Urinary bladder (tissue), 4 donors: ENCODE data around the gene COQ8B. TPM values are rescaled to one million over a fixed set of nuclear protein-coding genes. Genes with fewer than 3 reads are reported as not detected.
"Not testable (repeated sequence)": the region's sequence is repeated elsewhere in the genome, so short reads cannot be mapped to it uniquely, and the experiment has no call there.

ENCODE experiments used
- DNase-seq: peaks from one replicate; pipeline ENCODE4 v3.0.0-alpha.2; 2015; ENCODE audit errors: extremely low spot score
- H3K27ac ChIP-seq: one replicate; pipeline ENCODE4 v1.5.1; 2013; ENCODE audit warnings: low read depth, mild to moderate bottlenecking, moderate library complexity
- H3K36me3 ChIP-seq: one replicate; pipeline ENCODE4 v1.6.1; 2013; ENCODE audit warnings: mild to moderate bottlenecking, moderate library complexity; ENCODE audit not compliant: insufficient read depth
- H3K4me1 ChIP-seq: one replicate; pipeline ENCODE4 v1.6.1; 2013; ENCODE audit warnings: mild to moderate bottlenecking, moderate library complexity; ENCODE audit not compliant: insufficient read depth
- H3K4me3 ChIP-seq: one replicate; pipeline ENCODE4 v1.5.1; 2013; ENCODE audit warnings: low read depth, low read length
- WGBS: extraction: QIAGEN DNeasy Blood & Tissue Kit; methylation state at CpG from one replicate; pipeline ENCODE4 v1.1.7; 2013; 5-methylcytosine and 5-hydroxymethylcytosine counted together
- polyA plus RNA-seq: library from polyadenylated mRNA; stranded (reverse); fragments of 200-250 nt; gene quantifications from one replicate; pipeline ENCODE4 v1.2.3, GENCODE V29; 2013
- small RNA-seq: library from RNA; depleted of rRNA; stranded (forward); fragments of <200 nt; gene quantifications from one replicate; pipeline ENCODE3, GENCODE V24; 2014
- total RNA-seq: library from RNA; depleted of rRNA; stranded (reverse); fragments of >200 nt; gene quantifications from one replicate; pipeline ENCODE4 v1.2.3, GENCODE V29; 2014
- donor health status: healthy with polysubstance abuse.
- donor health status: healthy.

Gene COQ8B
- total and polyA plus RNA-seq, 2 donors, result 24.4 to 51.6 TPM

DNA sequence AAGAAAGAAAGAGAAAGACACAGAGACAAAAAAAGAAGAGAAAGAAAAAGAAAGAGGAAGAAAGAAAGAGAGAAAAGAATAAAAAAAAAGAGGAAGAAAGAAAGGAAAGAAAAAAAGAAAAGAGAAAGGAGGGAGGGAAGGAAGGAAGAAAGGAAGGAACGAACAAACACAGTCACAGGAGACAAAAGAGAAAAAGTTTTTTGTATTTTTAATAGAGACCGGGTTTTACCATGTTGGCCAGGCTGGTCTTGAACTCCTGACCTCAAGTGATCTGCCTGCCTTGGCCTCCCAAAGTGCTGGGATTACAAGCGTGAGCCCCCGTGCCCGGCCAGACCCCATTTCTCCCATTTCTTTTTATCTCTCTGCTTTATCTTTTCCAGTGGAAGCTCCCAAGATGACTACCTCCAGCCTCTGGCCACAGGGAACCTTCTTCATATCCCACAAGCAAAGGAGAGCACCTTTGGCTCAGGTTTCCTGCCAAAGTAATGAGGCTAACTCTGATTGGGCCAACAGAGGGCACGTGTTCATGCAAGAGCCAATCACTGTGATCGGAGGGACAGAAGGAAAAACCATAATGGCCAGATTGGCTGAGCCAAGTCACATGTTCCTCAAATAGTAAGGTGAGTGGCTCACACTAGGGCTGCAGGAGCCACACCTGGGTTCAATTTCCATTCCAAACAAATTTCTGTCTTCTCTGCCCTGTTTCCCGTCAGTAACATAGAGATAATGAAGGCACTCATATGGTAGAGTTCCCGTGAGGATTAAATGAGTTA is 66.6 kb downstream of the COQ8B start:
- not testable (repeated sequence) for H3K4me1 ChIP-seq, H3K36me3 ChIP-seq, H3K4me3 ChIP-seq, DNase-seq
- peak overlapping the region; percentile 56 for H3K27ac ChIP-seq
- 89% methylated on average over 9 of the region's 9 CpGs for WGBS

DNA sequence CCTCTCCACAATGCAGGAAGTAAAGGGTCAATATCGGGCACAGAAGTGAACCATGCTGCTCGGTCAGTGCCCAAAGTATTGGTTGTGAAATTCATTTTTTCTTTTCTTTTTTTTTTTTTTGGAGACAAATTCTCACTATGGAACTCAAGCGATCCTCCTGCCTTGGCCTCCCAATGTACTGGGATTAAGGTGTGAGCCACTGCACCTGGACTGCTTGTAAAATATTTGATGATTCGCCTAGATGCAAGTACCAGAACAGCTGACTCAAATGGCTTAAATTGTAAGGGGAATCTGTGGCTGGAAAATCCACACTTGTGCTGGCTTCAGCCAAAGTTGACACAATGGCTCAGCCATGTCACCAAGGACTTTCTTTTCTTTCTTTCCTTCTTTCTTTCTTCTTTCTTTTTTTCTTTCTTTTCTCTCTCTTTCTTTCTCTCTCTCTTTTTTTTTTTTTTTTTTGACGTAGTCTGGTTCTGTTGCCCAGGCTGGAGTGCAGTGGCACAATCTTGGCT is 69.9 kb downstream of the COQ8B start:
- no peak for DNase-seq
- peak overlapping the region; percentile 46 for H3K27ac ChIP-seq
- no peaks in the 10 kb centered on the region for H3K36me3 ChIP-seq
- no peak overlapping the region for H3K4me3 ChIP-seq
- 54% methylated on average over 5 of the region's 5 CpGs for WGBS
- no peaks in the 10 kb centered on the region for H3K4me1 ChIP-seq

DNA sequence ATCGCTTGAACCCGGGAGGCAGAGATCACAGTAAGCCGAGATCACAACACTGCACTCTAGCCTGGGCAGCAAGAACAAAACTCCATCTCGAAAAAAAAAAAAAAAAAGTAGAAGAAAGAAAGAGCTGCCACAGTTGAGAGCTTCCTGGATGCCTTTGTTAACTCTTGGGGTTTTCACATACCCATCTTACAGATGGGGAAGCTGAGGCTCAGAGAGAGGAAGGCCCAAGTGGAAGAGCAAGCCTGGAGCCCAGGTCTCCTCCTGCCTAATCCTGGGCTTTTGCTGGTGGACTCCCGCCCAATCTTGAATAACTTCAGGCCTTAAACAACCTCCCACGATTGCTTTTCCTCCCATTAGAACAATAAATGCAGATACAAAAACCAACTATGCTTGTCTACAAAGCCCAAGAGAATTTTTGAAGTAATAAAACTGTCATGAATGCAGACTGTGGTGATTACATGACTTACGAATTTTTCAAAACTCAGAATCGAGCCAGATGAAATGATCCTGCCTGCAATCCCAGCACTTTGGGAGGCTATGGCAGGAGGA is 73.9 kb downstream of the COQ8B start:
- 50% methylated on average over 8 of the region's 8 CpGs for WGBS
- no peaks in the 10 kb centered on the region for H3K4me1 ChIP-seq
- no peaks in the 10 kb centered on the region for H3K36me3 ChIP-seq
- H3K4me3 ChIP-seq, result no peak overlapping the region
- no peak overlapping the region for H3K27ac ChIP-seq
- DNase-seq, result no peak

DNA sequence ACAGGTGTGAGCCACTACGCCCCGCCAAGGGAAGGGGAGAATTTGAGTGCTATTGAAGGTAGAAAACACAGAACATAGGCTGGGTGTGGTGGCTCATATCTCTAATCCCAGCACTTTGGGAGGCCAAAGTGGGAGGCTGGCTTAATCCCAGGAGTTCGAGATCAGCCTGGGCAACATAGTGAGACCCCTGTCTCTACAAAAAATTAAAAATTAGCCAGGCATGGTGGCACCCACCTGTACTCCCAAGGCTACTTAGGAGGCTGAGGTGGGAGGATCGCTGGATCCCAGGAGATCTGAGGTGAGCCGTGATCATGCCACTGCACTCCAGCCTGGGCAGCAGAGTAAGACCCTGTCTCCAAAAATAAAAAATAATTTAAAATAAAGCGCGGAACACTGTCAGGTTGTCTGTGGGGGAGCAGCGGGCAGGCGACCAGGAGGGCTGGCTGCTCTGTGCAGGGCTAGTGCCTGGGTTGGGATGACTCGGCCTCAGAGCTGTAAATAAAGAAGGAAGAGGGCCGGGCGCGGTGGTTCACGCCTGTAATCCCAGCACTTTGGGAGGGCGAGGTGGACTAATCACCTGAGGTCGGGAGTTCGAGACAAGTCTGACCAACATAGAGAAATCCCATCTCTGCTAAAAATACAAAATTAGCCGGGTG is 74.5 kb downstream of the COQ8B start:
- DNase-seq, result no peak
- H3K27ac ChIP-seq, result no peak overlapping the region
- 91% methylated on average over 18 of the region's 18 CpGs for WGBS
- H3K4me3 ChIP-seq, result no peak overlapping the region
- no peaks in the 10 kb centered on the region for H3K36me3 ChIP-seq
- no peaks in the 10 kb centered on the region for H3K4me1 ChIP-seq

Small RNAs within 50 kb of the gene (small RNA-seq; reads per million reads assigned to genes)
- gene RNU6-195P, result not detected

Other genes starting within 250 kb of the COQ8B start
- 1.7 TPM for gene SPTBN4, start 249.9 kb downstream of the COQ8B start, total RNA-seq
- 3.8 TPM for gene SPTBN4, start 249.9 kb downstream of the COQ8B start, polyA plus RNA-seq
- gene SHKBP1, start 140.0 kb downstream of the COQ8B start, total RNA-seq, result 10.2 TPM
- 77.9 TPM for gene SHKBP1, start 140.0 kb downstream of the COQ8B start, polyA plus RNA-seq
- 305 TPM for gene LTBP4, start 115.5 kb downstream of the COQ8B start, total RNA-seq
- gene LTBP4, start 115.5 kb downstream of the COQ8B start, polyA plus RNA-seq, result 647 TPM
- gene NUMBL, start 26.2 kb downstream of the COQ8B start, total RNA-seq, result 22.8 TPM
- gene NUMBL, start 26.2 kb downstream of the COQ8B start, polyA plus RNA-seq, result 63.3 TPM
- gene ITPKC, start 226 bp upstream of the COQ8B start, total RNA-seq, result 9.3 TPM
- 36.4 TPM for gene ITPKC, start 226 bp upstream of the COQ8B start, polyA plus RNA-seq
- 0.79 TPM for gene ACTMAP, start 33.6 kb upstream of the COQ8B start, total RNA-seq
- 5.7 TPM for gene ACTMAP, start 33.6 kb upstream of the COQ8B start, polyA plus RNA-seq
- 22.6 TPM for gene SNRPA, start 34.3 kb upstream of the COQ8B start, total RNA-seq
- 67.2 TPM for gene SNRPA, start 34.3 kb upstream of the COQ8B start, polyA plus RNA-seq
- gene MIA, start 58.6 kb upstream of the COQ8B start, total RNA-seq, result 2.9 TPM
- 11.8 TPM for gene MIA, start 58.6 kb upstream of the COQ8B start, polyA plus RNA-seq
- gene RAB4B, start 61.4 kb upstream of the COQ8B start, total RNA-seq, result 2.7 TPM
- 46.2 TPM for gene RAB4B, start 61.4 kb upstream of the COQ8B start, polyA plus RNA-seq
- 39.5 TPM for gene EGLN2, start 82.3 kb upstream of the COQ8B start, total RNA-seq
- 122 TPM for gene EGLN2, start 82.3 kb upstream of the COQ8B start, polyA plus RNA-seq
- not detected for gene CYP2A6, start 133.6 kb upstream of the COQ8B start, total RNA-seq
- gene CYP2A6, start 133.6 kb upstream of the COQ8B start, polyA plus RNA-seq, result 1.5 TPM
- not detected for gene CYP2A7, start 165.3 kb upstream of the COQ8B start, total RNA-seq
- 0.49 TPM for gene CYP2A7, start 165.3 kb upstream of the COQ8B start, polyA plus RNA-seq